Activated CD4-positive, alpha-beta T cell treated with anti-CD3 and anti-CD28 coated beads for 1 hour (primary cell): ENCODE results near the gene HSPB9.
A peak's percentile ranks its signal among the peaks of the same experiment; 100 is the strongest.

Experiments
- DNase-seq: peaks from one replicate; pipeline ENCODE4 v3.0.0-alpha.2; 2020

HSPB9 gene

GRCh38 chr17:42101513-42102292 is 20.9 kb upstream of the HSPB9 start:
- peak; percentile 36 for DNase-seq

GRCh38 chr17:42103221-42103954 is 19.2 kb upstream of the HSPB9 start:
- no peak for DNase-seq

GRCh38 chr17:42104264-42104663 is 18.3 kb upstream of the HSPB9 start:
- no peak for DNase-seq

GRCh38 chr17:42106009-42106408 is 16.6 kb upstream of the HSPB9 start:
- DNase-seq = no peak

GRCh38 chr17:42107124-42107523 is 15.5 kb upstream of the HSPB9 start:
- no peak for DNase-seq

- DNase-seq = peak; percentile 85
Observed at GRCh38 chr17:42107597-42108576, 14.7 kb upstream of the HSPB9 start.

GRCh38 chr17:42109086-42109485 is 13.5 kb upstream of the HSPB9 start:
- DNase-seq = no peak

- no peak for DNase-seq
Observed at GRCh38 chr17:42110301-42111264, 12.0 kb upstream of the HSPB9 start.

- no peak for DNase-seq
Observed at GRCh38 chr17:42111265-42111636, 11.4 kb upstream of the HSPB9 start.

GRCh38 chr17:42111871-42112551 is 10.6 kb upstream of the HSPB9 start:
- peak; percentile 57 for DNase-seq

- DNase-seq = peak; percentile 78
Observed at GRCh38 chr17:42112552-42113176, 9.9 kb upstream of the HSPB9 start, which contains the start of gene DHX58. DHX58 (minus strand) TSS chr17:42112714; CDS start chr17:42111892, 822 bp downstream.

GRCh38 chr17:42113293-42114069 is 9.1 kb upstream of the HSPB9 start:
- no peak for DNase-seq

- no peak for DNase-seq
Observed at GRCh38 chr17:42114118-42114517, 8.5 kb upstream of the HSPB9 start.

- DNase-seq = peak; percentile 75
Observed at GRCh38 chr17:42116705-42117396, 5.8 kb upstream of the HSPB9 start.

GRCh38 chr17:42117397-42118125 is 5.0 kb upstream of the HSPB9 start:
- no peak for DNase-seq

- no peak for DNase-seq
Observed at GRCh38 chr17:42118126-42118510, 4.5 kb upstream of the HSPB9 start.

- no peak for DNase-seq
Observed at GRCh38 chr17:42118545-42118944, 4.1 kb upstream of the HSPB9 start.

GRCh38 chr17:42119301-42119700 is 3.3 kb upstream of the HSPB9 start:
- no peak for DNase-seq
